Large intestine (tissue), 3 donors: ENCODE data around the gene HMG20A. TPM values are rescaled to one million over a fixed set of nuclear protein-coding genes. Genes with fewer than 3 reads are reported as not detected.

Source experiments
- DNase-seq, 2 donors: peaks; one replicate each; pipeline versions ENCODE4 v3.0.0 to v3.0.0-alpha.2; 2013
- H3K27ac ChIP-seq: one replicate; pipeline ENCODE4 v1.5.1; 2013; ENCODE audit warnings: low read length
- H3K27me3 ChIP-seq: 2 replicates; pipeline ENCODE4 v1.6.1; 2013; ENCODE audit warnings: low read length; ENCODE audit not compliant: control insufficient read depth, insufficient read depth
- H3K36me3 ChIP-seq: 2 replicates; pipeline ENCODE4 v1.6.1; 2013; ENCODE audit warnings: low read length; ENCODE audit not compliant: control insufficient read depth, insufficient read depth
- H3K4me1 ChIP-seq: one replicate; pipeline ENCODE4 v1.6.1; 2013; ENCODE audit warnings: low read length; ENCODE audit not compliant: control insufficient read depth, insufficient read depth
- H3K4me3 ChIP-seq: one replicate; pipeline ENCODE4 v1.5.1; 2013; ENCODE audit warnings: low read length
- H3K9me3 ChIP-seq: one replicate; pipeline ENCODE4 v1.6.1; 2013; ENCODE audit warnings: mild to moderate bottlenecking, low read depth, low read length, moderate library complexity; ENCODE audit not compliant: control insufficient read depth
- WGBS: methylation state at CpG from one replicate; pipeline ENCODE4 v1.1.5; 2013; ENCODE audit warnings: low lambda C conversion rate; ENCODE audit not compliant: insufficient coverage; 5-methylcytosine and 5-hydroxymethylcytosine counted together
- polyA plus RNA-seq: library from polyadenylated mRNA; unstranded; fragments of 120-200 nt; gene quantifications from one replicate; pipeline ENCODE4 v1.2.1, GENCODE V29; 2013

The HMG20A gene
- polyA plus RNA-seq, 1 donor, result 38.8 TPM

- H3K27ac ChIP-seq, result no peak overlapping the region
- H3K9me3 ChIP-seq, result no peaks in the 10 kb centered on the region
- no peak overlapping the region for H3K4me3 ChIP-seq
- DNase-seq, result no peak
- no peaks in the 10 kb centered on the region for H3K27me3 ChIP-seq
- no peaks in the 10 kb centered on the region for H3K36me3 ChIP-seq
- no peaks in the 10 kb centered on the region for H3K4me1 ChIP-seq
- no CpG with 5 or more reads among the region's 7 CpGs for WGBS
Measured at GRCh38 chr15:77516076-77516475, 95.4 kb downstream of the HMG20A start.

- Histone ChIP-seq H3K27me3 (no peaks in the 10 kb centered on the region), H3K4me3 (no peak overlapping the region), H3K9me3 (no peaks in the 10 kb centered on the region), H3K27ac (no peak overlapping the region), H3K4me1 (no peaks in the 10 kb centered on the region), H3K36me3 (no peaks in the 10 kb centered on the region)
- DNase-seq, result no peak
- 100% methylated on average over 3 of the region's 12 CpGs for WGBS
Measured at GRCh38 chr15:77516786-77517185, 96.1 kb downstream of the HMG20A start.

DNA sequence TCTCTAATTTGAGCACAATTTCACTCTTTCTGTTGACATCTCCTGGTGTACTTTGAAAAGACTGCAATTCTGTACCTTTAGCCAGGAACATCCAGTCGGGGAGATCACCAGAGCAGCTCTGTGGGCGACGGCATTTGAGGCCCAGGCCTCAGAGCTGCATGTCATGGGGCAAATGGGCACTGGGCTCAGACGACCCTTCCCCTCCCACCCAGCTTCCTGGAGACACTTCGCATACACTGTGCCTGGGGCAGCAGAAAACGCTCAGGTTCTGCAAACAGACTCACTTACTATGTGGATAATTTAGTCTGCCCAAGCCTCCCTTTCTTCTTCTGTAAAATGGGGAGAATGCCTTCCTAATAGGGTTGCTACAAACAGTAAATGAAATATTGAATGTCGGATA lies 96.9 kb downstream of the HMG20A start:
- H3K36me3 ChIP-seq, result no peaks in the 10 kb centered on the region
- WGBS, result no CpG with 5 or more reads among the region's 7 CpGs
- DNase-seq, result no peak

DNA sequence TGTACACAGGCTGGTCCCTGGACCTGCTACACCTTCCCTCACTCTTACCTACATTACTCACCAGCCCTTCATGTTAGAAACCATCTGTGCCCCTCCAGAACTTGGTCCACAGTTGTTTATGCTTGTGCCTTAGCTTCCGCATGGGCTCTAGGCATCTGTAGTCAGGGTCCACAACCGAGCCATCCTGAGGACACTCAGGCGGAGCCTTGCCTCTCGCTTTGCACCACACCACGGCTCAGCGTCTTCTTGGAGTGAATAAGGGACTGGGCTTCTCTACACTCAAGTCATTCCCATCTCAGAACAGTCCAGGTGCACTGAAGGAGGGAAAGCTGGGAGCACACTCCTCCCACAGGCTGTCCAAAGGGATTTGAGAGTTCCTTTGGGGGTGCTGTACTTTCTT lies 97.8 kb downstream of the HMG20A start:
- H3K27ac ChIP-seq, result no peak overlapping the region
- H3K27me3 ChIP-seq, result no peaks in the 10 kb centered on the region
- DNase-seq, result no peak
- no peaks in the 10 kb centered on the region for H3K9me3 ChIP-seq
- no peaks in the 10 kb centered on the region for H3K36me3 ChIP-seq
- no peak overlapping the region for H3K4me3 ChIP-seq
- no peaks in the 10 kb centered on the region for H3K4me1 ChIP-seq
- WGBS, result no CpG with 5 or more reads among the region's 6 CpGs

More for the DNA sequence above, 96.9 kb downstream of the HMG20A start:
- Histone ChIP-seq H3K27ac (no peak overlapping the region), H3K27me3 (no peaks in the 10 kb centered on the region), H3K4me3 (no peak overlapping the region), H3K9me3 (no peaks in the 10 kb centered on the region), H3K4me1 (no peaks in the 10 kb centered on the region)

DNA sequence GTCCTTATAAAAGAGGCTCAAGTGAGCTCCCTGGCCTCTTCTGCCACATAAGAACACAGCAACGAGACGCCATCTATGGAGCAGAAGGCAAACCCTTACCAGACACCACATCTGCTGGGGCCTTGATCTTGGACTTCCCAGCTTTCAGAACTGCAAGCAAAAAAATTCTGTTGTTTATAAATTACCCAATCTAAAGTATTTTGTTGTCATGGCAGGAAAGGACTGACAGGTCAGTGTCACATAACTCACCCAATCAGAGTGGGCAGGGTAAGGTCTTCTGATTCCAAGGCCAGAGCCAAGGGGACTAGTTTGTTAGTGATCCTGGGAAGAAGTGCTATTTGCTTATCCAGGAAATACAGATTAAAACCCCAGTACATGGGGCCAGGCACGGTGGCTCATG lies 98.9 kb downstream of the HMG20A start:
- DNase-seq, result no peak
- no CpG with 5 or more reads among the region's 3 CpGs for WGBS

GRCh38 chr15:77521206-77521605 lies 100.5 kb downstream of the HMG20A start:
- Histone ChIP-seq H3K27ac (no peak overlapping the region), H3K4me3 (no peak overlapping the region), H3K27me3 (no peaks in the 10 kb centered on the region), H3K4me1 (peaks cover 5% of the 10 kb centered on the region), H3K9me3 (no peaks in the 10 kb centered on the region), H3K36me3 (no peaks in the 10 kb centered on the region)
- 92% methylated on average over 2 of the region's 6 CpGs for WGBS
- no peak for DNase-seq

More for the DNA sequence above, 98.9 kb downstream of the HMG20A start:
- H3K27me3 ChIP-seq, result no peaks in the 10 kb centered on the region
- H3K4me1 ChIP-seq, result no peaks in the 10 kb centered on the region
- no peaks in the 10 kb centered on the region for H3K36me3 ChIP-seq
- no peak overlapping the region for H3K4me3 ChIP-seq
- no peaks in the 10 kb centered on the region for H3K9me3 ChIP-seq
- no peak overlapping the region for H3K27ac ChIP-seq

DNA sequence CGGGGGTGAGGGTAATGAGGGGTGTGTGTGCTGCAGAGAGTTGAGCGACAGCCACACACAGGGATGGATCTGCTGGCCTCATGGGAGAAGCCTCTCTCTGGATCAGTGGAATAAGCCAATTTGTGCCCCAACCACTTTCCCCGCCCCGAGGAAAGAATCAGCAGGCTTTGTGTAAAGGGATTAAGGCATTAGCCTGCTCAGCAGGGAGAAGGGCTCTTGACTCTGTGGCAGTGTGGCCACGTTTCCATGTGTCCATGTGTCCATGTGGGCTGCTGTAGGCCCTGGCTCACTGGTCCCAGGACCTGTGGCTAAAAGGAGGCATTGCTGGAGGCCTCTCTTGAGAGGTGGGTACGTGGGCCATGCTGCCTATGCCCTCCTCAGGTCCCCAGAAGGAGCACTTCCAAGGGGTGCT lies 104.7 kb downstream of the HMG20A start:
- no peaks in the 10 kb centered on the region for H3K36me3 ChIP-seq
- H3K27me3 ChIP-seq, result no peaks in the 10 kb centered on the region
- WGBS, result no CpG with 5 or more reads among the region's 6 CpGs
- H3K4me1 ChIP-seq, result peaks cover 45% of the 10 kb centered on the region
- no peaks in the 10 kb centered on the region for H3K9me3 ChIP-seq
- H3K4me3 ChIP-seq, result no peak overlapping the region
- DNase-seq, result no peak
- H3K27ac ChIP-seq, result no peak overlapping the region

GRCh38 chr15:77525907-77526594 lies 105.4 kb downstream of the HMG20A start:
- Histone ChIP-seq H3K27ac (peak overlapping the region; percentile 55), H3K9me3 (no peaks in the 10 kb centered on the region), H3K4me1 (peaks cover 49% of the 10 kb centered on the region), H3K36me3 (no peaks in the 10 kb centered on the region), H3K4me3 (no peak overlapping the region), H3K27me3 (no peaks in the 10 kb centered on the region)
- WGBS, result no CpG with 5 or more reads among the region's 11 CpGs
- DNase-seq, result no peak

GRCh38 chr15:77526595-77527163 lies 106.0 kb downstream of the HMG20A start:
- no peak for DNase-seq
- H3K27ac ChIP-seq, result peak overlapping the region; percentile 55

DNA sequence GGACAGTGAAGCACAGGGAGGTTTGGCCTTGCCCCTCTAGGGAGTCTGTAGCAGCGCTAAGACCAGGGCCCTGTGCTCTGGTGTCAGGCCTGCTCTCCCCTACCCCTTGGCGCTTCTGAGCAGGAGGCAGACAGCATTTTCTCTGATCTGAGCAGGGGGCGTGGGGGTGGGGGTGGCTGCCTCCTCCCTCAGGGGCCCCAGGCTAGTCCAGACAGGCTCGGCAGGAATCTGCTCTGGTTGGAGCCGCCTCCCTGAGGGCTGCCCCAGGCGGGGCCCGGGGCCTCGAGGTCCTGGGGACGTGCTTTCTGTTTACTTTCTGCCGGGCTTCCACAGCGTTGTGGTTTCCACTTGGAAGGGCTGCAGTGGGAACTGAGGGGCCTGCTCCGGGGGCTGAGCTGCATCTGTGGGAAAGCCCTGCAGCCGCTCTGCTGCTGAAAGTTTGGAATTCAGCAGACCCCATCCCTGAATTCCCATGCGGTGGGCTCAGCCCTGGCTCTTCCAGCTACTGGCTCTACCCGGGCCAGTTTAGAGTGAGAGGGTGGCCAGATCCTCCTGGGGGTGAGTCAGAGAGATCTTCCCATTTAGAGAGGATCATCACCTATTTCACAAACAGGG lies 106.6 kb downstream of the HMG20A start:
- Histone ChIP-seq H3K27ac (peak overlapping the region; percentile 55), H3K9me3 (no peaks in the 10 kb centered on the region), H3K27me3 (no peaks in the 10 kb centered on the region), H3K4me1 (peaks cover 49% of the 10 kb centered on the region), H3K4me3 (peak overlapping the region; percentile 12), H3K36me3 (no peaks in the 10 kb centered on the region)
- peak in 1 of 2 donors; percentile 84 for DNase-seq
- no CpG with 5 or more reads among the region's 15 CpGs for WGBS

More at GRCh38 chr15:77526595-77527163, 106.0 kb downstream of the HMG20A start:
- WGBS, result no CpG with 5 or more reads among the region's 14 CpGs
- Histone ChIP-seq H3K9me3 (no peaks in the 10 kb centered on the region), H3K36me3 (no peaks in the 10 kb centered on the region), H3K27me3 (no peaks in the 10 kb centered on the region), H3K4me1 (peaks cover 49% of the 10 kb centered on the region), H3K4me3 (no peak overlapping the region)
